SK-N-SH treated with all-trans-retinoic acid at 6 μM for 48 hours (cell line): ENCODE results near the gene FYN.

ENCODE experiments used
- ATAC-seq: fragments of 200-7000 bp; cut with Tn5 transposase; 3 replicates; pipeline ENCODE4 v1.9.1; 2020; ENCODE audit warnings: mild to moderate bottlenecking, moderate library complexity
- ARNTL ChIP-seq: fragments of 450-650 bp; formaldehyde crosslinking; IDR thresholded peaks from 2 replicates; pipeline ENCODE4 v1.5.0; 2020; ENCODE audit warnings: low read depth, mild to moderate bottlenecking, moderate library complexity, borderline replicate concordance
- BACH2 ChIP-seq: fragments of 250-450 bp; sonication (Bioruptor Pico); IDR thresholded peaks from 2 replicates; pipeline ENCODE4 v1.9.0; 2021; ENCODE audit warnings: mild to moderate bottlenecking, borderline replicate concordance
- CREB5 ChIP-seq: fragments of 250-450 bp; sonication (Bioruptor Pico); IDR thresholded peaks from 2 replicates; pipeline ENCODE4 v1.5.1; 2020; ENCODE audit warnings: low read depth, mild to moderate bottlenecking, moderate library complexity
- CSDC2 ChIP-seq: fragments of 250-450 bp; sonication (Bioruptor Pico); IDR thresholded peaks from 2 replicates; pipeline ENCODE4 v1.5.0; 2020; ENCODE audit warnings: mild to moderate bottlenecking, moderate library complexity
- CSRNP3 ChIP-seq: fragments of 250-450 bp; sonication (Bioruptor Pico); IDR thresholded peaks from 2 replicates; pipeline ENCODE4 v1.5.1; 2021; ENCODE audit warnings: mild to moderate bottlenecking, moderate library complexity
- ESRRG ChIP-seq: fragments of 250-450 bp; sonication (Bioruptor Pico); IDR thresholded peaks from 2 replicates; pipeline ENCODE4 v1.6.1; 2021; ENCODE audit warnings: mild to moderate bottlenecking
- GLIS3 ChIP-seq: fragments of 250-450 bp; sonication (Bioruptor Pico); IDR thresholded peaks from 2 replicates; pipeline ENCODE4 v1.5.0; 2020; ENCODE audit warnings: mild to moderate bottlenecking, moderate library complexity
- ISL1 ChIP-seq: fragments of 250-450 bp; sonication (Bioruptor Pico); IDR thresholded peaks from 2 replicates; pipeline ENCODE4 v2.1.2; 2022; ENCODE audit warnings: mild to moderate bottlenecking, moderate library complexity
- OSR1 ChIP-seq: fragments of 250-450 bp; sonication (Bioruptor Pico); IDR thresholded peaks from 2 replicates; pipeline ENCODE4 v1.8.0; 2022; ENCODE audit warnings: moderate library complexity, mild to moderate bottlenecking, inconsistent platforms
- PATZ1 ChIP-seq: fragments of 250-450 bp; sonication (Bioruptor Pico); IDR thresholded peaks from 2 replicates; pipeline ENCODE4 v1.8.0; 2020; ENCODE audit warnings: mild to moderate bottlenecking, moderate library complexity, borderline replicate concordance
- POU6F1 ChIP-seq: fragments of 250-450 bp; sonication (Bioruptor Pico); IDR thresholded peaks from 2 replicates; pipeline ENCODE4 v1.8.0; 2021; ENCODE audit warnings: low read depth, mild to moderate bottlenecking, moderate library complexity, borderline replicate concordance
- PPARA ChIP-seq: fragments of 250-450 bp; sonication (Bioruptor Pico); IDR thresholded peaks from 2 replicates; pipeline ENCODE4 v1.5.0; 2020; ENCODE audit warnings: mild to moderate bottlenecking, borderline replicate concordance
- RARB ChIP-seq: fragments of 250-450 bp; sonication (Bioruptor Pico); IDR thresholded peaks from 2 replicates; pipeline ENCODE4 v1.8.0; 2021; ENCODE audit warnings: mild to moderate bottlenecking, moderate library complexity
- SNAI2 ChIP-seq: fragments of 250-450 bp; sonication (Bioruptor Pico); IDR thresholded peaks from 2 replicates; pipeline ENCODE4 v1.5.0; 2020; ENCODE audit warnings: mild to moderate bottlenecking, moderate library complexity
- TCF4 ChIP-seq: fragments of 250-450 bp; sonication (Bioruptor Pico); IDR thresholded peaks from 2 replicates; pipeline ENCODE4 v1.8.0; 2021; ENCODE audit warnings: mild to moderate bottlenecking, moderate library complexity, borderline replicate concordance
- TOX ChIP-seq: fragments of 250-450 bp; sonication (Bioruptor Pico); IDR thresholded peaks from 2 replicates; pipeline ENCODE4 v1.8.0; 2021; ENCODE audit warnings: mild to moderate bottlenecking, moderate library complexity, borderline replicate concordance
- TSHZ2 ChIP-seq: fragments of 250-450 bp; sonication (Bioruptor Pico); IDR thresholded peaks from 2 replicates; pipeline ENCODE4 v1.5.0; 2020; ENCODE audit warnings: mild to moderate bottlenecking, moderate library complexity
- ZC3H10 ChIP-seq: fragments of 250-450 bp; sonication (Bioruptor Pico); IDR thresholded peaks from 2 replicates; pipeline ENCODE4 v1.5.1; 2021; ENCODE audit warnings: mild to moderate bottlenecking, moderate library complexity
- ZFP3 ChIP-seq: fragments of 250-450 bp; sonication (Bioruptor Pico); IDR thresholded peaks from 2 replicates; pipeline ENCODE4 v1.5.0; 2020; ENCODE audit warnings: mild to moderate bottlenecking, moderate library complexity
- ZFP30 ChIP-seq: fragments of 450-650 bp; formaldehyde crosslinking; IDR thresholded peaks from 2 replicates; pipeline ENCODE4 v1.5.0; 2022; ENCODE audit warnings: mild to moderate bottlenecking, moderate library complexity
- ZNF565 ChIP-seq: fragments of 450-650 bp; formaldehyde crosslinking; conservative IDR thresholded peaks from 2 replicates; pipeline ENCODE4 v1.5.0; 2020; ENCODE audit warnings: low read depth, mild to moderate bottlenecking, moderate library complexity
- ZNF8 ChIP-seq: fragments of 450-650 bp; formaldehyde crosslinking; IDR thresholded peaks from 2 replicates; pipeline ENCODE4 v1.5.0; 2020; ENCODE audit warnings: mild to moderate bottlenecking, moderate library complexity

FYN gene

GRCh38 chr6:111674883-111675282 lies 198.4 kb downstream of the FYN start:
- TF ChIP-seq TCF4 (CRISPR knock-in tag) (no peak), TSHZ2 (no peak), ZC3H10 (CRISPR knock-in tag) (no peak)
- no peak for ATAC-seq

GRCh38 chr6:111674413-111674812 lies 198.8 kb downstream of the FYN start:
- ATAC-seq: no peak
- TF ChIP-seq ISL1 (CRISPR knock-in tag): no peak
- no peak for TF ChIP-seq PATZ1 (CRISPR knock-in tag)
- TF ChIP-seq CSRNP3 (CRISPR knock-in tag): no peak
- no peak for TF ChIP-seq ZNF8 (CRISPR knock-in tag)
- TF ChIP-seq ESRRG (CRISPR knock-in tag): no peak
- TF ChIP-seq OSR1 (CRISPR knock-in tag): no peak
- TF ChIP-seq BACH2 (CRISPR knock-in tag): no peak
- TF ChIP-seq CREB5 (CRISPR knock-in tag): no peak
- no peak for TF ChIP-seq ZFP30 (CRISPR knock-in tag)
- TF ChIP-seq CSDC2: no peak
- no peak for TF ChIP-seq SNAI2 (CRISPR knock-in tag)
- no peak for TF ChIP-seq ARNTL (CRISPR knock-in tag)
- no peak for TF ChIP-seq GLIS3 (CRISPR knock-in tag)
- no peak for TF ChIP-seq ZNF565 (CRISPR knock-in tag)
- no peak for TF ChIP-seq PPARA
- TF ChIP-seq TOX: no peak
- no peak for TF ChIP-seq POU6F1
- no peak for TF ChIP-seq ZFP3 (CRISPR knock-in tag)

GRCh38 chr6:111673937-111674336 lies 199.3 kb downstream of the FYN start:
- no peak for ATAC-seq
- TF ChIP-seq ESRRG (CRISPR knock-in tag) (no peak), ARNTL (CRISPR knock-in tag) (no peak), ZNF565 (CRISPR knock-in tag) (no peak), PPARA (no peak), TSHZ2 (no peak), TCF4 (CRISPR knock-in tag) (no peak), POU6F1 (no peak), PATZ1 (CRISPR knock-in tag) (no peak), CSDC2 (no peak), RARB (CRISPR knock-in tag) (no peak), ISL1 (CRISPR knock-in tag) (no peak), ZNF8 (CRISPR knock-in tag) (no peak), SNAI2 (CRISPR knock-in tag) (no peak), ZFP30 (CRISPR knock-in tag) (no peak)
